ENCODE measurements around the gene SAXO1.

GRCh38 chr9:19027825-19028224, 5.2 kb downstream of the SAXO1 start:
- no peak for TF ChIP-seq REST (IDR thresholded peaks at IDR 0.05; ENCODE audit: insufficient read depth in 1 of 2, low read depth in 2 of 2, low read length in 2 of 2)
- TF ChIP-seq POLR2AphosphoS5 (IDR thresholded peaks at IDR 0.05; ENCODE audit: low read depth, low read length): no peak
- TF ChIP-seq FOXP2 (optimal IDR thresholded peaks at IDR 0.05; ENCODE audit: borderline replicate concordance, extremely low read depth, extremely low read length, insufficient read depth): no peak
- no peak for TF ChIP-seq SIN3A (IDR thresholded peaks at IDR 0.05; ENCODE audit: borderline replicate concordance, insufficient read depth, low read length)
